ENCODE results near the gene NLGN1. TPM values are rescaled to one million over a fixed set of nuclear protein-coding genes. Genes with fewer than 3 reads are reported as not detected.

The NLGN1 gene
- total RNA-seq, 1 experiment from 2014 or later, result 5.2 TPM

DNA sequence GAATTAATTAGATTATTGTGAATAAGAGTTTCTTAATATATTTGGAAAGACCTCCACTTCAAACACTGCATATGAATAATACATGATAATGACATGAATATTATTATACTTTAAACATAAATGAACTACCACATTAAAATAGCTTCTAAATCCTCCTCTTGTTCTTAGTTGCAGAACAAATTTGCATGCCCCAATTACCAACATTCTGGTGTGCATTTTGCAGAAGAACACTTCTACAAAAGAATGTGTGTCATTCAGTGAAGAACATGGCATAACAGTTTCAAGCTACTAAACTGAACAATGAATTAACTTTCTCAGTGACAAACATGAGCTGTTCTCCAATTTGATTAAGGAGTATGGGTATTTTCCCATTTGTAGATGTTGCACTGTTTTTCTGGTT lies 750.3 kb downstream of the NLGN1 start:
- no peaks in the 10 kb centered on the region for H4K20me1 ChIP-seq (ENCODE audit: control insufficient read depth, insufficient read depth, insufficient read length)
- H3K9me3 ChIP-seq (ENCODE audit: control insufficient read depth, low read depth, low read length), result no peaks in the 10 kb centered on the region
- H3K79me1 ChIP-seq (ENCODE audit: insufficient read depth, low read depth, low read length, poor library complexity, severe bottlenecking), result no peaks in the 10 kb centered on the region
- Mint-ChIP-seq H3K4me3 (no peak overlapping the region), H3K27ac (no peak overlapping the region), H3K36me3 (ENCODE audit: insufficient read depth in 1 of 3, low read depth in 3 of 3) (peaks cover 0 to 1% (median 0%) of the 10 kb centered on the region in 3 experiments; a peak in 2 of 7 replicates), H3K9me3 (peaks cover 6 to 7% of the 10 kb centered on the region in 2 experiments; a peak in 4 of 5 replicates), H3K27me3 (ENCODE audit: low read depth) (no peaks in the 10 kb centered on the region), H3K4me1 (peaks cover 6 to 7% of the 10 kb centered on the region in 2 experiments)
- H3K14ac ChIP-seq (ENCODE audit: insufficient read depth, low read length), result no peak overlapping the region
- no peak overlapping the region for H2AFZ ChIP-seq (ENCODE audit: low read length)
- H2BK5ac ChIP-seq (ENCODE audit: insufficient read length, low read length), result no peak overlapping the region
- H3K56ac ChIP-seq (ENCODE audit: insufficient read length, low read depth, low read length), result no peak overlapping the region
- H3K9ac ChIP-seq (ENCODE audit: extremely low read depth, insufficient read length, low read length), result no peak overlapping the region
- H3K4me2 ChIP-seq (ENCODE audit: insufficient read depth, insufficient read length, low read length), result no peak overlapping the region
- H2BK20ac ChIP-seq (ENCODE audit: low read depth, low read length, poor library complexity, severe bottlenecking), result no peak overlapping the region
- no peak overlapping the region for H3K18ac ChIP-seq (ENCODE audit: insufficient read length, low read depth, low read length)
- H4K8ac ChIP-seq (replicated peaks; ENCODE audit: insufficient read length, low read depth, low read length), result no peak overlapping the region
- no peak overlapping the region for H4K5ac ChIP-seq (ENCODE audit: insufficient read length, low read depth, low read length)
- H2BK15ac ChIP-seq (ENCODE audit: low read depth, low read length), result no peak overlapping the region
- H3K27ac ChIP-seq (ENCODE audit: insufficient read length, low read depth, low read length), result no peak overlapping the region
- no peak overlapping the region for H2BK120ac ChIP-seq (ENCODE audit: low read depth, low read length, poor library complexity, severe bottlenecking)
- H2BK12ac ChIP-seq (ENCODE audit: insufficient read length, low read depth, low read length), result no peak overlapping the region
- H3K27me3 ChIP-seq (ENCODE audit: insufficient read depth, low read length), result no peaks in the 10 kb centered on the region
- peaks cover 3% of the 10 kb centered on the region; the same call in 1 of the 2 replicates for H3K4me1 ChIP-seq (ENCODE audit: insufficient read depth, low read length)
- TF ChIP-seq, protein P1, sequence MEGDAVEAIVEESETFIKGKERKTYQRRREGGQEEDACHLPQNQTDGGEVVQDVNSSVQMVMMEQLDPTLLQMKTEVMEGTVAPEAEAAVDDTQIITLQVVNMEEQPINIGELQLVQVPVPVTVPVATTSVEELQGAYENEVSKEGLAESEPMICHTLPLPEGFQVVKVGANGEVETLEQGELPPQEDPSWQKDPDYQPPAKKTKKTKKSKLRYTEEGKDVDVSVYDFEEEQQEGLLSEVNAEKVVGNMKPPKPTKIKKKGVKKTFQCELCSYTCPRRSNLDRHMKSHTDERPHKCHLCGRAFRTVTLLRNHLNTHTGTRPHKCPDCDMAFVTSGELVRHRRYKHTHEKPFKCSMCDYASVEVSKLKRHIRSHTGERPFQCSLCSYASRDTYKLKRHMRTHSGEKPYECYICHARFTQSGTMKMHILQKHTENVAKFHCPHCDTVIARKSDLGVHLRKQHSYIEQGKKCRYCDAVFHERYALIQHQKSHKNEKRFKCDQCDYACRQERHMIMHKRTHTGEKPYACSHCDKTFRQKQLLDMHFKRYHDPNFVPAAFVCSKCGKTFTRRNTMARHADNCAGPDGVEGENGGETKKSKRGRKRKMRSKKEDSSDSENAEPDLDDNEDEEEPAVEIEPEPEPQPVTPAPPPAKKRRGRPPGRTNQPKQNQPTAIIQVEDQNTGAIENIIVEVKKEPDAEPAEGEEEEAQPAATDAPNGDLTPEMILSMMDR (conservative IDR thresholded peaks at IDR 0.05), result no peak
- H3K23me2 ChIP-seq (ENCODE audit: insufficient read length, low read depth, low read length, poor library complexity, severe bottlenecking), result no peaks in the 10 kb centered on the region
- no peak overlapping the region for H4K91ac ChIP-seq (ENCODE audit: insufficient read length, low read depth, low read length)
- DNase-seq, result no peak
- no peak overlapping the region for H3T11ph ChIP-seq (ENCODE audit: low read length)
- H3K4ac ChIP-seq (ENCODE audit: low read depth, low read length), result no peak overlapping the region
- no peaks in the 10 kb centered on the region for H3K79me2 ChIP-seq (ENCODE audit: insufficient read depth, low read length)
- H3K23ac ChIP-seq (ENCODE audit: insufficient read length, low read depth, low read length), result no peak overlapping the region
- no peak overlapping the region for H2AK5ac ChIP-seq (ENCODE audit: insufficient read length, low read length)

Data from H9 (cell line).